Stimulated activated CD8-positive, alpha-beta memory T cell treated with anti-CD3 and anti-CD28 coated beads, Interleukin-7, amount 100 ng/mL, for 1 hour (primary cell): ENCODE data around the gene C1orf210.

Experiments used
- DNase-seq, 2 donors: peaks; one replicate each; pipeline ENCODE4 v3.0.0-alpha.2; 2020; ENCODE audit warnings: low read depth in 2 of 2

C1orf210 gene

DNA sequence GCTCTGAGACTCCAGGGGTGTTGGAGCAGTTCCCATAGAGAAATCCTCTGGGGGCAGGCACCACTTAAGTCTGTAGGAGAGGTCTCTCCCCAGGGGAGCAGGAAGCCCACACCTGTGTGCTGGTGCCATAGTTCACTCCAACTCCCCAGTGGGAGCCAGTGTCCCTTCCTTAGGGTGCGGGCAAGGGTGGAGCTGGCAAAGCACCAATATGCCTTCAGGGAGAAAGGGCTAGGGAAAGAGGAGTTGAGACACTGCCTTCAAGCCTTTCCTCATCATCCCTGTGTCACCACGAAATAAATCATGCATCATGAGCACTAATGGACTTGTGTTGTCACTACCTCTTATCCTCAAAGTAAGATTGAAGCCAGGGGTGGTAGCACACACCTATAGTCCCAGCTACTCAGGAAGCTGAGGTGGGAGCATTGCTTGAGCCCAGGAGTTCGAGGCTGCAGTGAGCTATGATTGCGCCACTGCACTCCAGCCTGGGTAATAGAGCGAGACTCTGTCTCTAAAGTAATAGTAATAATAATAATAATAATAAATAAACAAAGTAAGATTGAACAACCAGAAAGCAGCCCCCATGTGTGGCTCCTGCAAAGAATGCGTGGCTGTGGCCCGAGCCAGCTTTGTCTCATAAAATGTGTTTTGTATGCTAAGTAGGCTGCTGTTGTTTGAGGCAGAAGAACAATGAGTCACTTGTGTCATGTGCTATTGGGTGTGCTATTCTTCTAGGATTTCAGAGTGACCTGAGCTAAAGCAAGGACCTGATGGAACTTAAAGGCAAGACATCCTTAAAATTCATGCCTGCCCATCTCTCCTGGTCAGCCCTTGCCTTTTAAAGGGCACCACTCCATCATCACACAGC is 8.7 kb upstream of the C1orf210 start:
- DNase-seq: no peak

DNA sequence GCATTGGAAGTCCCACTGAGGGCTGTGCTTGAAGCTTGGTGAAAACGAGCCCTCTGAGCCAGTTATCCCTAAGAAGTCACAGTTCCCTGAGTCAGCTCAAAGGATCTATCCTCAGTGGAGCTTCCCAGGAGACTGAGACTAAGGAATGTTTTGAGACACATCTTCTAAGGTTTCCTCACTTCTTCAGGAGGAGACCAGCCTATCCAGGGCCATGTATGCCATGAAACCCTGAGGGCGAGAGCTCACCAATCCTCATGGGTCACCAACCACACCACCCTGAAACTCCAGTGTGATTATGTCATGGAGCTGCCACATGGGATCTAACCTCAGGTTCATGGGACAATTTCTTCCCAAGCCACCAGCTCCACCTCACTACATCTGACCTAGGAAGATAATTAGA is 7.8 kb upstream of the C1orf210 start:
- no peak for DNase-seq

DNA sequence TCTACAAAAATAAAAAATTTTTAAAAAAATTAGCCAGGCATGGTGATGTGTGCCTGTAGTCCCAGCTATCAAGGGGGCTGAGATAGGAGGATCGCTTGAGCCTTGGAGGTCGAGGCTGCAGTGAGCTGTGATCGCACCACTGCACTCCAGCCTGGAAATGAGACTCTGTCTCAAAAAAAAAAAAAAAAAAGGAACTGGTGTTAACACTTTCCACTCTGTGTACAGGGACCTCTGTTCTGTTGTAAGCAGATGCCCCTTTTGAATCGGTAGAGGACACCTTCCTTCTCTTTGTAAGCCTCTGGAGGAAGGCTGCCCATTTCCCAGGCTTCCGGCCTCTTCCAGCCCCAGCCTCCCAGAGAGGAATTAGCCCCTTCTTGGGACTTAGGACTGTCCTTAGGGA is 7.3 kb upstream of the C1orf210 start:
- no peak for DNase-seq

DNA sequence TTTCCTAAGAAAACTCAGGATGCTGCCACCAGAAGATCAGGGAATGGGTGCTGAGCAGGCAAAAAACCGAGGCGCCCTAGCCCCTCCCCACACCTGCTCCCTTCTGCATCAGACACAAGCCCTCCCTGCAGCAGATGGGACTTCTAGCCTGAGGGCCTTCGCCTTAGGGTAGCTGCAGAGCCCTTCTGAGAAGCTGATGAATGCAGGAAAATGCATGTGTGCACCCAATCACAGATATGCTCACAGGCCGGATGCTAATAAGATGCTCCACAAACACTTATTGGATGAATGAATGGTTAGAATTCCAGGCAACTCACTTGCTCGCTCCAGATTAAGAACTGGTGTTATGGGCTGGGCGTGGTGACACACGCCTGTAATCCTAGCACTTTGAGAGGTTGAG is 6.8 kb upstream of the C1orf210 start:
- DNase-seq: no peak

DNA sequence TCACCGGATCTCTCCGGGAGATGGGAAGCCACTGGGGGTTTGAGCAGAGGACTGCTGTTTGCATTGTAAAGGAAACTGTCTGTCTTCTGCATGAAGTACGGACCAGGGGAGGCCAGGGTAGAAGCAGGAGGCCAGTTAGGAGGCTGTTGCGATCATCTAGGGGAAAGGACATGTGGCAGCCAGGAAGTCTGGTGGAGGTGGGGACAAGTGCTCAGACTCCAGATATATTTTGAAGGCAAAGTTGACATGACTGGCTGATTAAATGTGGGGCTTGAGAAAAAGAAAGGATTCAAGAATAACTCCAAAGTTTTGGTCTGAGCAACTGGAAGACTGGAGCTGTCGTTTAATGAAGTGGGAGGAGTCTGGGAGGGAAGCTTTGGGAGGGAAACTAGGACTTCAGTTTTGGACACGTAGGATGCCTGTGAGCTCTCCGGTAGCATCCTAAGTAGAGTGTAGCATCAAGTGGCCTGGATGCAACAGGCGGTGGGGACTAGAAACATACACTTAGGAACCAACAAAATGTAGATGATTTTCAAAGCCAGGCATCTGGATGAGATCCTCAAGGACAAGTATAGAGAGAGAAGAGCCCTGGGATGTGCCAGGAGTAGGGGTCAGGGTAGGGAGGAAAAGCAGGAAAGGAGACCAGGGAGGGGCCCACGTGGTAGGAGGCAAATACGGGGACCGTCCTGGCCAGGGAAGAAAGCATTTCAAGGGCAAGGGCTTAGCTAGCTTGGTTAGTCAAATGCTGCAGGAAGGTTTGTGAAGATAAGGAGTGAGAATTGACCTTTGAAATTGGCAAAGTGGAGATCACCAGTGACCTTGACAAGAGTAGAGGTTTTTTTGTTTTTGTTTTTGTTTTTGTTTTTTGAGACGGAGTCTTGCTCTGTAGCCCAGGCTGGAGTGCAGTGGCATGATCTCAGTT is 3.7 kb upstream of the C1orf210 start:
- DNase-seq: no peak

DNA sequence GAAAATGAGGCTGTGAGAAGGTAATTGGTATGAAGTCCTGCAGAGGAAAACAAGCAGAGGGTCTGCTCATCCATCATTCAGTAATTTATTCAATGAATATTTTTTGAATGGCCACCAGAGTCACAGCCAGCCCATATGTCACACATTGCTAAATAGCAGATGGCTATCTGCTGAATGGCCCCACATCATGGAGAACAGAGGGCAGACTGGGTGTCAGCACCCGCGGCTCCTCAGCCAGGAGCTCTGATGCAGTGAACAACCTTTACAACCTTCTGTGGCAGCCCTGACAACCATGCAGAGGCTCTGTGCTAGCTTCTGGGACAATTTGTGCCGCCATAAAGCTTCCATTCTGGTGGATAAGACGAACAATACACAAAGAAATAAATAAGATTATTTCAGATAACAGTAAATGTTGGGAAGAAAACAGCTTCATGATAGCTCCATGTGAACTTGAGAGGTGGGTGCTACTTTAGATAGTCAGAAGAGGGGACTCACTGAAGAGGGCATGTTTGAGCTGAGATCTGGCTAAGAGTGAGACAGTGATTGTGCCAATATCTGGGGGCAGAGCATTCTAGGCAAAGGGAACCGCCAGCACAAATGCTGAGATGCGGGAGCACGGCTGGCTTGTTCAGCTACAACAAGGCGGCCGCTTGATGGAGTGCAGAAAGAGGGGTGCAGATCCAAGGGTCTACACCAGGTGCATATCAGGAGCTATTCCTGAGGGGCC is 2.8 kb upstream of the C1orf210 start:
- no peak for DNase-seq

DNA sequence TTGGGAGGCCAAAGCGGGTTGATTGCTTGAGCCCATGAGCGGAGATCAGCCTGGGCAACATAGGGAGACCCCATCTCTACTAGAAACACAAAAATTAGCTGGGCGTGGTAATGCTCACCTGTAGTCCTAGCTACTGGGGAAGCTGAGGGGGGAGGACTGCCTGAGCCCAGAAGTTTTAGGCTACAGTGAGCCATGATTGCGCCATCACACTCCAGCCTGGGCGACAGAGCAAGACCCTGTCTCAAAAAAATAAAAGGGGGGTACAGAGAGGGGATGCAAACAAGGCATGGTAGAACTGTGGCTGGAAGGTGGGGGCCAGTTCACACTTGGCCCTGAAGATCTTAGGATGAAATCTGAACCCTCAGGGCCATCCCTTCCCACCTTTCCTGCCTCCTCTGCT is 1.2 kb upstream of the C1orf210 start:
- no peak for DNase-seq

DNA sequence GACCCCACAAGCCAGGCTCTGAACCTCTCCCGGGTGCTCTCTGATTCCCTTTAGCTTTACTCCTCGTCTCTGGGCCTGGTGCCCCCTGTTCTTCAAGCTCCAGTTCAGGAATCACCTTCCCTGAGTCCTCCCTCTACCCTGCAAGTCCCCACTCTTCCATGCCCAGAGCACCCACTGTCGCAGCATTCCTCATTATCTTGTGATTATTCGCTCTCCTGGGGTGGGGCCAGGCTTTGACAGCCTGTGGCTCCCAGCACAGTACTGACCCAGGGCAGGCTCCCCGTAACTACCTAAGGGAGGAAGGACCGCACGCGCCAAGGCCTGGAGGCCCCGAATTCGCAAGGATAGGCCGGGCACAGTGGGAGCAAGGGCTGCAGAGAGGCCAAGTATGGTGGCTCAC is 734 bp upstream of the C1orf210 start:
- no peak for DNase-seq

DNA sequence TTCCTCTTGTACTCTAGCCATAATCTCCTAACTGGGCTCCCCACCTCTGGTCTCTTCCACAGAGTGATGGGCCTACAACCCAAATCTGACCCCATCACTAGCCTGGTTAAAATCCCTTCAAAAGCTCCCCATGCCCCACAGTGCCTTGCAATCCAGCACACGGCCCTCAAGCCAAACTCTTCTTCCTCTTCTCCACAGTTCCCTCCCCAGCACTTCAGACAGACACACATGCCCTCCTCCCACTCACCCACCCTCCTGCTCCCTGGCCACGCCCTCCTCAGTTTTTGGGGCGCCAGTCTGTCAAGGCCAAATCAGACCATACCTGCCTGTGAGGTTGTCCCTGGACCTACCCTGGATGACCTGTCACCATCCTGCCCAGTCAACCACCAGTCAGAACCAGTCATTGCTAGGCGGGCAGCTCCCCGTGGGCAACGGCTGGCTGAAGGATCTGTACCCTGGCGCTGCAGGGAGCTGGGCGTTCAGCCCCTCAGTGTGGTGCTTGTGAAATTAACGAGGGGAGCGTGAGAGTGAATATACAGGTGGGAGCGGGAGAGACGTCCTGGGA is 753 bp downstream of the C1orf210 start:
- DNase-seq: no peak

DNA sequence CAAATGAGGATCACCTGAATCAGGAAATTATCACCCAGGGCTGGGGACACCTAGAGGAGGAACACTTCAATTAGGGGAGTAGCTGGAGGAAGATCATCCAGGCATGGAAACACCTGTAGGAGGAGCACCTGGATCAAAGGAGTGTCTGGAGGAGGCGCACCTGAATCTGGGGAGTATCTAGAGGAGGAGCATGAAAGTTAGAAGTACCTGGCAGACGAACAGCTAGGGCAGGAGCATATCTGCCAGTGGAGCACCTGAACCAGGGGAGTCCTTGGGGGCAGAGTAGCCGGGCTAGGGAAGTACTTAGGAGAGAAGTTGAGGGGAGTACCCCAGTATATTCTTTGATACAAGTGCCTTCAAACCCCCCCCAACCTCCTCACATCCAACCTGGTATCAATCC is 1.3 kb downstream of the C1orf210 start:
- no peak for DNase-seq

DNA sequence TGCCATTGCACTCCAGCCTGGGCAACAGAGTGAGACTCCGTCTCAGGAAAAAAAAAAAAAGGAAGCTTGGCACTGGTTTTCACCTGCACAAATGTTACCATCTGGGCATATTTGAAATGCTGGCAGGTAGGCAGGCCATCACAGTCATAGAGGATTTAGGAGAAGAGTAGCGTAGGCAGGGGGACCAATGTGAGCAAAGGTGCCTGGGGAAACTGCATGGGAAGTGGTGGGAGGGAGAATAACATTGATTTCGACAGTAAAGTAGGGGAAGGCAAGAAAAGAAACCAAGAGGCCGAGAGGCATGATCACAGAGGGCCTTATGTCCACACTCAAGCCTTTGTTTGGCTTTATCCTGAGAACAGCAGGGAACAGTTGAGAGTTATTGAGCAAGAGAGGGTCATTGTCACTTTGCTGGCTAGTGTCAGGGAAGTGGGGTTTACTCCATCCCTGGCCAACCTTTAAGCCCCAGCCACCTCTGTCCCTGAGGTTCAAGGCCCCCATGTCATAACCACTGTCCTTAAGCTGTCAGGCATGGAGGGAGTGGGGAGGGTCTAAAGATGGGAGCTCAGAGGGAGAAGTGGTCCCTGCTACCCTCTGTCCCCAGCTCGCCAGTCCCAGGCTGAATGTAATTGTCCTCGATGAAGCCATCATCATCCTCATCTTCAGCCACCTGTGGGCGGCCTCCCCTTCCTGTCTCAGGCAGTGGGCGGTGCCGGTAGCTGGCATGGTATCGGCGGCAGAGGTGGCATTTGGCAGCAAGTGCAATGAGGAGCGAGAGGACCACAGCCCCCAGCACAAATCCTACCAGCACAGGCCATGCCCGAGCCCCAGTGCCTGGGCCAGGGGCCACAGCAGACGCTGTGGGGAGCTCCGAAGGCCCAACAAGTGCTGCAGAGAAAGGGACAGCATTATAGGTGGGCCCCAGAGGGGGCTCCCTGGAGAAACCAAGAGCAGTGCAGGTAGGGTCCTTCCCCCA is 2.9 kb downstream of the C1orf210 start:
- DNase-seq: no peak

DNA sequence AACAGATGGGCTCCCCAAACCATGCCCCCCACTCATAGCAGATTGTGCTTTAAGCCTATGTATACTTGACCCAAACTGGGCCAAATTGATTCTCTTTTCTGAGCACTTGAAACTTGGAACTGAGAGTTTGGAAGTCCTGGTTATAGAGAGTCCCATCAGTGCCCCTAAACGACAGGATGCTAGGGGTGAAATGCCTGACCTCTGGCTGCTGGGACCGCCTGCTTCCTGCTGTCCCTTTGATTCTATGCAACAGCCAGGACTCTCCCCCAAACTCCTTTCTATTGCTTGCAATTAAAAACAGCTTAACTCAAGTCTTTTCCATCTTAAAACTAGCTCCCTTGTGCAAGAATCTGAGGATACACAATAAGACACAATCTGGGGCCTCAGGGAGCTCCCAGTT is 4.7 kb downstream of the C1orf210 start:
- no peak for DNase-seq

DNA sequence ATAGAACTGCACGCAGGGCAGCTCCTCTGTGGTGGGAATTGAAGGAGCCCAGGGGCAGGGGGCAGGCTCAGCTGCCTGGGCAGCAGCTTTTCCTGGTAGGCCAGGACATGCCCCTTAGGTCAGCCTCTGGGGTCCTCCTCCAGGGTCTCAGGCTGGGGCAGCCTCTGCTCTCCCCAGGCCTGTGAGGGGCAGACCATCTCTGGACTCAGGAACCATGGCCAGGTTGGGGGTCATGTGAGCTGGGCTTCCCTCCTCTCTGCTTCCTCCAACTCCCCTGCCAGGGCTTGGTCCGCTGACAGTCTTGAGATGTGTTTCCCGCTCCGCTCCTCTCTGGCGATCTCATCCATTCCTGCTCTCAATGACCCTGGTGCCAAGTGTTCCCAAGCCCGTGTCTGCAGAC is 5.7 kb downstream of the C1orf210 start:
- DNase-seq: no peak

DNA sequence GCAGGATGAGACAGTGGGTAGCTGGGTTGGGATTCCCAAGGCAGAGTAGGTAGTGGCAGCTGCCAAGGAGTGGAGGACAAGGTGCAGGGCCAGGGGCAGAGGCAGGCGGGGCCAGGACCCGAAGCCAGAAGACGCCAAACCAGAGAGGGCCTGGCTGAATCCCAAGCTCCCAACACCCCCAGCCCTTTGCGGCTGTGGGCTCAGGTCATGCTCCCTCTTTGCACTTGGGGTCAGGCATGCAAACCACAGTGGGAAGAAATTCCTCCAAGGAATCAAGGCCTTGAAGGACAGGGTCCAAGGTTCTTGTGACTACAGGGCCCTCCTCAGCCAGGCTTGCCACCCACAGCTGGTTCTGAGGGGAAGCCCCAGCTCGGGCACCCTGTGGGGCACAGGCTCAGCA is 6.2 kb downstream of the C1orf210 start:
- no peak for DNase-seq

DNA sequence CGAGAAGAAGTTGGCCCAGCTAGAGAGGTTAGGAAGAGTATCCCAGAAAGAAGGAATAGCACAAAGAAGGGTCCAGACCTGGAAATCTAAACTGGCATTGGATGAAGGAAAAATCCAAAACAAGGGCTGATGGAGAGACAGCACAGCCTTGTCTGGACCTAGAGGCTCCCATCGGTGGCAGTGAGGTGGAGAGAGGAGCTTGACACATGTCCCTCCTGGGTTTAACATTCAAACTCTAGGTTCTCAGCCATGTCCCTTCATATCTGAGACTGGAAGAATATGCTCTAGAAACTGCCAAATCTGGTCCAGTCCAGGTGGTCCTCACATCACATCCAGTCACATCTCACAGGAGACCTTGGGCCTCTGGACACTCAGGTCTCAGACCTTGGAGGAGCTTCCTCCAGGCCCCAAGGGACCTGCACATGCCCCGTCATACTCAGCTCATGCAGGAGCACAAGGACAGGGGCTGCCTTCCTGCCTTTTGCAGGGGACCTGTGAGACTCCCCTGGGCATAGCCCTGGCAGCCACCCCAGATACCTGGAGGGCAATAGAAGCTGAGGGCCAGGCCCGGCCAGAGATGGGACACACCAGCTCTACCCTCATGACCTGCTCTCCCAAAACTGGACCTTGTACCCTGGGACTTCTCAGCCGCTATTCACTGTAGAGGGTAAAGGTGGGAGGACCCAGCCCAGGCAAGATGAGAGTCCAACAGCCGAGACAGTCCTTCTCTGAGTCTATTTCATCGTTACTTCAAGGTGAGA is 8.1 kb downstream of the C1orf210 start:
- no peak for DNase-seq

DNA sequence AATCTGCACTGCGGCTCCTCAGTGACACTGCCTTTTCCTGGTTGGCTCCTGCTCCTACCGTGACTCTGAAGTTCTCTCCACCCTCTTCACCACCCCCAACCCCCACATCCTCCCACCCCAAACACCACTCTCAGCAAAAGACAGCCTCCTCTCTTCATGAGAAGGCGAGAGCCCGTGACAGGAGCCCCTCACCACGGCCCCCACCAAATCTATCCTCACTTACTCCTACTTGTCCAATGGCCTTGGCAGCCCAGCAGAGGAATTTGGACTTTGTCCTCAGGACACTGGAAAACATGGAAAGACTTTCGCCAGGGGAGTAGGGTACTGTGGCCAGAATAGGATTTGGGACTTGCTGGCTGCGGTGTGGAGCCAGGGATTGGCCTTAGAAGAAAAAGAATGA is 8.7 kb downstream of the C1orf210 start:
- DNase-seq: no peak

DNA sequence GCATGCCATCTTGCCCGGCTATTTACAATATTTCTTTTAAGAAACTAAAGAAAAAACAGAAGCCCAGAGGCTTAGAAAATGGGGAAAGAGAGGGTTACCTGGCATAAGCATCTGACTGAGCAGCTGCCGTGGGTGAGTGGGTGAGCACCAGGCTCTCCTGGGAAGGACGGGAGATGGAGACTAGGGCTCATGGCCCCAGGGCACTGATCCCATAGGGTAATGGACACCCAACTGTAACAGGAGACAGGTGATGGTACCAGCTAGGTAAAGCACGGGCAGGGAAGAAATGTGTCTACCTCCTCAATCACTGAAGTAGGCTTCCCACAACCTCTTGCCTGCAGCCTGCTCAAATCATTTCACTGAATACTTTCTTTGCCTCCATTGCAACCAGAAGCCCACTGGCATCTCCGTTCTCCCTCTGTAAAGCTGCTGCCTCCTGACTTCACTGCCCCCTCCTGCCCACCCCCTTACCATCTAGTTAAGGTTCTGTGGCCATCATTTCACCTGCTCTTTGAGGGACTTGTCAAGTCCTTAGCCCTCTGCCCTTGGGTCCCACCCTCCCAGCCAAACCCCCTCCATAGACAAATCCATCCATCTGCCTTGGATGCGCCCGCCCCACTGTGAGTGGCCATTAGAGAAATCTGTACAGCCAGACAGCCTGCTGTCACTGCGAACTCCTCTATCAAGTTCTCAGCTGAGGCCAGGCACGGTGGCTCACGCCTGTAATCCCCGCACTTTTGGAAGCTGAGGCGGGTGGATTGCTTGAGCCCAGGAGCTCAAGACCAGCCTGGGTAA is 9.4 kb downstream of the C1orf210 start:
- DNase-seq: no peak

DNA sequence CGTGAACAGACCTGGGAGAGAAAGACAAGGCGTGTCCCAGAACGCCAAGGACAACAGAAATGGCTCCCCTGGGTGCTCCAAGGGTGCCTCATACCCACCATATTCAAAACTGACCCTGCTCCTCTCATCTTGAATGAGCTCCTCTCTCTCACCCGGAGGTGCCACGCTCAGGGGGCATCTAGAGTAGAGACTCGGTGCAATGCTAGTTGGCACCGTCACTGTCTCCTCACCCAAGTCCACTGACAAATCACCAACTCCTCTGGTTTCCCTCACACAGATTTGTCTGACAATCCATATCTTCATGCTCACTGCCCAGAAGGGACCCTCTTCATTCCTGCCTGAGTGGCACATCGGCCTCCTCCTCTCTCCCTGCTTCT is 10.6 kb downstream of the C1orf210 start:
- no peak for DNase-seq

DNA sequence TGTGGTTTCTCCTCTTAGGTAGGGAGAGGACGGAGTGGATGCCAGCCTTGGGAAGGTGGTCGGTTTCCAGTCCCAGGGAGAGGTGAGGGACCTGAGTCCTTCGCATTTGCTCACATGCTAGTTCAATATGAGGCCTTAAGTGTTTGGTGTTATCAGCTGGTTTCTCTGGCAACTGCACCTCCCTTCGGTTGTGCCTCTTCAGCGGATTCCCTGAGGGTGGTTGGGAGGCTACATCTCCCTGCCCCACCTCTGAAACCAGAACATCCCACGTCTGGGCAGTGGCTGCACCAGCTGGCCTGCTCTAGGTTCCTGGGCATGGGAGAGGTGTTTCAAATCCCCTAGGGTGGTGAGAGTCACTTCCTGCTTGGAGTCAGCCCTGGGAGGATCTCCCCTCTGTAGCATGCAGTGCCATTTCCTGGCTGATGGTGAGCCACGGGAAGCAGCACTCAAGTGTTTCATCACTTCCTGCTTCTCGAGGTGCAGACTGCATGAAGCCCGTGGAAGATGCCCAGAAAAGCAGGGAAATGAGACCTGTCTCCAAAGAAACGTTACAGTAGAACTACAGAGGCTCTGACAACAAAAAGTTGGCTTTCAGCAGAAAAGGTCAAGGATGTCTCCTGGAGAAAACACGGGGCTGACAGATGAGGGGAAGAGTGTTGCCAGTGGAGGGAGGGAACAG is 11.1 kb downstream of the C1orf210 start:
- no peak for DNase-seq
